ENCODE results near the gene ANKK1. TPM values are rescaled to one million over a fixed set of nuclear protein-coding genes. Genes with fewer than 3 reads are reported as not detected.

Gene ANKK1
- total RNA-seq, 1 experiment from 2014 or later, result 0.22 TPM

- Histone ChIP-seq H3K27me3 (ENCODE audit: low read length) (no peaks in the 10 kb centered on the region), H4K20me1 (ENCODE audit: low read length) (no peaks in the 10 kb centered on the region), H3K79me2 (ENCODE audit: low read length) (no peaks in the 10 kb centered on the region), H3K9ac (ENCODE audit: low read length) (no peak overlapping the region), H3K4me3 (ENCODE audit: low read length) (no peak overlapping the region), H3F3A (ENCODE audit: low read length, unreplicated experiment) (no peaks in the 10 kb centered on the region), H3K4me2 (ENCODE audit: low read length) (no peak overlapping the region), H3K9me3 (ENCODE audit: low read length) (peaks cover 7% of the 10 kb centered on the region; the same call in 1 of the 2 replicates), H3K36me3 (ENCODE audit: low read depth, low read length) (peaks cover 22% of the 10 kb centered on the region), H3K9me2 (replicated peaks; ENCODE audit: low read length) (no peaks in the 10 kb centered on the region), H3K4me1 (ENCODE audit: insufficient read depth, low read length) (no peaks in the 10 kb centered on the region), H2AFZ (ENCODE audit: low read length) (no peak overlapping the region), H3K27ac (ENCODE audit: low read length) (no peak overlapping the region)
- CTCF ChIA-PET, result no interaction called here
- ATAC-seq (no peak), DNase-seq (no peak)
- no TSS peak for BruUV-seq (replicated peaks)
- POLR2A ChIA-PET (ENCODE audit: unreplicated experiment), result no interaction called here
- intact Hi-C loops (cut with micrococcal nuclease), result no loop called here
- TF ChIP-seq EZH2phosphoT487 (IDR thresholded peaks at IDR 0.05; ENCODE audit: borderline replicate concordance, low read length) (no peak), CTCF (conservative IDR thresholded peaks at IDR 0.05; ENCODE audit: low read depth, low read length) (no peak), EZH2 (IDR thresholded peaks at IDR 0.05; ENCODE audit: low read length, unreplicated experiment) (no peak)
Observed at GRCh38 chr11:113339929-113340589, 47.5 kb upstream of the ANKK1 start.

GRCh38 chr11:113341388-113342165, 46.0 kb upstream of the ANKK1 start:
- ChIA-PET POLR2A (ENCODE audit: unreplicated experiment) (no interaction called here), CTCF (no interaction called here)
- no peaks in the 10 kb centered on the region for H3K9me2 ChIP-seq (replicated peaks; ENCODE audit: low read length)
- no peaks in the 10 kb centered on the region for H3K27me3 ChIP-seq (ENCODE audit: low read length)
- peaks cover 6% of the 10 kb centered on the region; the same call in 1 of the 2 replicates for H3K9me3 ChIP-seq (ENCODE audit: low read length)
- ATAC-seq (no peak), DNase-seq (no peak)
- no peaks in the 10 kb centered on the region for H3K79me2 ChIP-seq (ENCODE audit: low read length)
- TF ChIP-seq CTCF (conservative IDR thresholded peaks at IDR 0.05; ENCODE audit: low read depth, low read length) (no peak), EZH2 (IDR thresholded peaks at IDR 0.05; ENCODE audit: low read length, unreplicated experiment) (no peak), EZH2phosphoT487 (IDR thresholded peaks at IDR 0.05; ENCODE audit: borderline replicate concordance, low read length) (no peak)
- no TSS peak for BruUV-seq (replicated peaks)
- no peak overlapping the region for H3K4me2 ChIP-seq (ENCODE audit: low read length)
- H3K4me3 ChIP-seq (ENCODE audit: low read length), result no peak overlapping the region
- no peaks in the 10 kb centered on the region for H3K4me1 ChIP-seq (ENCODE audit: insufficient read depth, low read length)
- no peak overlapping the region for H3K9ac ChIP-seq (ENCODE audit: low read length)
- intact Hi-C loops (cut with micrococcal nuclease), result no loop called here
- H4K20me1 ChIP-seq (ENCODE audit: low read length), result no peaks in the 10 kb centered on the region
- no peaks in the 10 kb centered on the region for H3F3A ChIP-seq (ENCODE audit: low read length, unreplicated experiment)
- no peak overlapping the region for H3K27ac ChIP-seq (ENCODE audit: low read length)
- H2AFZ ChIP-seq (ENCODE audit: low read length), result no peak overlapping the region
- H3K36me3 ChIP-seq (ENCODE audit: low read depth, low read length), result peaks cover 7% of the 10 kb centered on the region

GRCh38 chr11:113345978-113346377, 41.6 kb upstream of the ANKK1 start:
- Histone ChIP-seq H3F3A (ENCODE audit: low read length, unreplicated experiment) (no peaks in the 10 kb centered on the region), H2AFZ (ENCODE audit: low read length) (no peak overlapping the region), H3K79me2 (ENCODE audit: low read length) (no peaks in the 10 kb centered on the region), H3K4me3 (ENCODE audit: low read length) (no peak overlapping the region), H3K4me1 (ENCODE audit: insufficient read depth, low read length) (no peaks in the 10 kb centered on the region), H4K20me1 (ENCODE audit: low read length) (no peaks in the 10 kb centered on the region), H3K36me3 (ENCODE audit: low read depth, low read length) (no peaks in the 10 kb centered on the region), H3K27me3 (ENCODE audit: low read length) (no peaks in the 10 kb centered on the region), H3K9me2 (replicated peaks; ENCODE audit: low read length) (no peaks in the 10 kb centered on the region), H3K27ac (ENCODE audit: low read length) (no peak overlapping the region), H3K9me3 (ENCODE audit: low read length) (no peaks in the 10 kb centered on the region), H3K4me2 (ENCODE audit: low read length) (no peak overlapping the region), H3K9ac (ENCODE audit: low read length) (no peak overlapping the region)
- CTCF ChIA-PET, result no interaction called here
- intact Hi-C loops (cut with micrococcal nuclease), result no loop called here
- BruUV-seq (replicated peaks), result no TSS peak
- POLR2A ChIA-PET (ENCODE audit: unreplicated experiment), result no interaction called here
- TF ChIP-seq CTCF (conservative IDR thresholded peaks at IDR 0.05; ENCODE audit: low read depth, low read length), result no peak
- no peak for TF ChIP-seq EZH2phosphoT487 (IDR thresholded peaks at IDR 0.05; ENCODE audit: borderline replicate concordance, low read length)
- no peak for TF ChIP-seq EZH2 (IDR thresholded peaks at IDR 0.05; ENCODE audit: low read length, unreplicated experiment)
- ATAC-seq (no peak), DNase-seq (no peak)
